GM23338 (cell line): ENCODE data around the gene RAB31. TPM values are rescaled to one million over a fixed set of nuclear protein-coding genes. Genes with fewer than 3 reads are reported as not detected.

Experiments
- ATAC-seq: fragments of 200-7000 bp; cut with Tn5 transposase; 3 replicates; pipeline ENCODE4 v1.9.1; 2020
- DNase-seq: peaks from one replicate; pipeline ENCODE4 v3.0.0-alpha.2; 2015; ENCODE audit warnings: low spot score
- H2AFZ ChIP-seq: fragments of 200-600 bp; sonication (generic); 2 replicates; pipeline ENCODE4 v1.8.0; 2016; ENCODE audit warnings: antibody characterized with exemption, mild to moderate bottlenecking, moderate library complexity
- H3F3A ChIP-seq: fragments of 200-600 bp; sonication (generic); replicated peaks from 2 replicates; pipeline ENCODE4 v1.8.0; 2017; ENCODE audit warnings: antibody characterized with exemption, mixed run types, low read depth
- H3K27ac ChIP-seq: fragments of 200-600 bp; sonication (generic); 2 replicates; pipeline ENCODE4 v1.6.1; 2016; ENCODE audit warnings: low read depth
- H3K27me3 ChIP-seq: fragments of 200-600 bp; sonication (generic); 2 replicates; pipeline ENCODE4 v1.8.0; 2016; ENCODE audit warnings: mild to moderate bottlenecking, mixed run types, moderate library complexity; ENCODE audit not compliant: insufficient read depth
- H3K36me3 ChIP-seq: fragments of 200-600 bp; sonication (generic); 2 replicates; pipeline ENCODE4 v1.8.0; 2016; ENCODE audit warnings: mild to moderate bottlenecking; ENCODE audit not compliant: insufficient read depth
- H3K4me1 ChIP-seq: fragments of 200-600 bp; sonication (generic); 2 replicates; pipeline ENCODE4 v1.8.0; 2016; ENCODE audit warnings: mild to moderate bottlenecking, moderate library complexity; ENCODE audit not compliant: insufficient read depth
- H3K4me2 ChIP-seq: fragments of 200-600 bp; sonication (generic); 2 replicates; pipeline ENCODE4 v1.7.1; 2017; ENCODE audit warnings: mixed run types
- H3K4me3 ChIP-seq: fragments of 200-600 bp; sonication (generic); 2 replicates; pipeline ENCODE4 v1.6.1; 2016; ENCODE audit warnings: mixed run types
- H3K79me2 ChIP-seq: fragments of 200-600 bp; sonication (generic); replicated peaks from 2 replicates; pipeline ENCODE4 v1.8.0; 2017; ENCODE audit warnings: mild to moderate bottlenecking; ENCODE audit not compliant: insufficient read depth
- H3K9me2 ChIP-seq: fragments of 200-600 bp; sonication (generic); 2 replicates; pipeline ENCODE4 v1.8.0; 2017; ENCODE audit not compliant: insufficient read depth
- H4K20me1 ChIP-seq: fragments of 200-600 bp; sonication (generic); replicated peaks from 2 replicates; pipeline ENCODE4 v1.8.0; 2017; ENCODE audit warnings: mild to moderate bottlenecking; ENCODE audit not compliant: insufficient read depth
- H3K27ac Mint-ChIP-seq: 2 replicates; pipeline ENCODE4 v1.8.0; 2020; ENCODE audit warnings: inconsistent platforms, mild to moderate bottlenecking, moderate library complexity, mixed read lengths
- H3K27me3 Mint-ChIP-seq: 3 replicates; pipeline ENCODE4 v1.8.0; 2022; ENCODE audit warnings: low read depth, mild to moderate bottlenecking, moderate library complexity, mixed read lengths, inconsistent platforms; ENCODE audit not compliant: insufficient read depth, poor library complexity
- H3K36me3 Mint-ChIP-seq: 3 replicates; pipeline ENCODE4 v1.8.0; 2021; ENCODE audit warnings: low read depth, mild to moderate bottlenecking, inconsistent platforms, moderate library complexity, mixed read lengths
- H3K4me1 Mint-ChIP-seq: 3 replicates; pipeline ENCODE4 v1.8.0; 2020; ENCODE audit warnings: mild to moderate bottlenecking, inconsistent platforms, mixed read lengths
- H3K4me3 Mint-ChIP-seq: 3 replicates; pipeline ENCODE4 v1.8.0; 2021; ENCODE audit warnings: moderate library complexity, mild to moderate bottlenecking, inconsistent platforms, mixed read lengths
- H3K9me3 Mint-ChIP-seq: 3 replicates; pipeline ENCODE4 v1.8.0; 2020; ENCODE audit warnings: moderate library complexity, mild to moderate bottlenecking, inconsistent platforms, mixed read lengths
- CREB1 ChIP-seq: fragments of 250-450 bp; sonication (Bioruptor Pico); IDR thresholded peaks from 2 replicates; pipeline ENCODE4 v1.5.0; 2020; ENCODE audit warnings: low read depth, mild to moderate bottlenecking, moderate library complexity
- CTCF ChIP-seq, 2 experiments: fragments of 200-600 bp in 1 of 2; sonication (generic) in 1 of 2; conservative IDR thresholded peaks; 2 replicates each; pipeline versions ENCODE4 v1.5.1 to v1.6.1; 2016 to 2017; ENCODE audit warnings: antibody characterized with exemption in 2 of 2, low read depth in 2 of 2, mild to moderate bottlenecking in 2 of 2, moderate library complexity in 1 of 2
- EZH2phosphoT487 ChIP-seq: fragments of 200-600 bp; sonication (generic); IDR thresholded peaks from one replicate; pipeline ENCODE4 v1.8.1; 2018; ENCODE audit warnings: antibody characterized with exemption; ENCODE audit not compliant: unreplicated experiment
- JUNB ChIP-seq: IDR thresholded peaks from one replicate; pipeline ENCODE4 v1.6.1; 2016; ENCODE audit warnings: antibody characterized with exemption; ENCODE audit not compliant: unreplicated experiment
- NANOG ChIP-seq: IDR thresholded peaks from 2 replicates; pipeline ENCODE4 v1.6.1; 2016; ENCODE audit warnings: antibody characterized with exemption, borderline replicate concordance
- POLR2AphosphoS5 ChIP-seq: IDR thresholded peaks from 2 replicates; pipeline ENCODE4 v1.6.1; 2016; ENCODE audit warnings: antibody characterized with exemption, low read depth
- REST ChIP-seq: IDR thresholded peaks from one replicate; pipeline ENCODE4 v1.6.1; 2018; ENCODE audit warnings: antibody characterized with exemption; ENCODE audit not compliant: unreplicated experiment
- STAT1 ChIP-seq: IDR thresholded peaks from one replicate; pipeline ENCODE4 v1.6.1; 2016; ENCODE audit warnings: antibody characterized with exemption; ENCODE audit not compliant: unreplicated experiment
- ZNF114 ChIP-seq: fragments of 250-450 bp; sonication (Bioruptor Pico); IDR thresholded peaks from 2 replicates; pipeline ENCODE4 v1.5.0; 2020; ENCODE audit warnings: mild to moderate bottlenecking, moderate library complexity
- ZNF331 ChIP-seq: fragments of 250-450 bp; sonication (Bioruptor Pico); IDR thresholded peaks from 2 replicates; pipeline ENCODE4 v1.5.0; 2020; ENCODE audit warnings: low read depth, mild to moderate bottlenecking, moderate library complexity
- ZNF462 ChIP-seq: fragments of 250-450 bp; sonication (Bioruptor Pico); IDR thresholded peaks from 2 replicates; pipeline ENCODE4 v1.5.0; 2020; ENCODE audit warnings: mild to moderate bottlenecking, moderate library complexity
- polyA plus RNA-seq: library from polyadenylated mRNA; unstranded; fragments of >200 nt; fragmentation: Nextera tagmentation; extraction: Ambion mirVana; gene quantifications from 2 replicates; pipeline ENCODE4 v1.2.1, GENCODE V29; 2016
- total RNA-seq: library from RNA; depleted of rRNA; stranded (reverse); fragments of >200 nt; shearing (Covaris generic); gene quantifications from 2 replicates; pipeline ENCODE4 v1.2.3, GENCODE V29; 2014

RAB31 gene
- total and polyA plus RNA-seq, 2 experiments from 2014 or later: 33.8 to 46.1 TPM

GRCh38 chr18:9691235-9691634 is 16.9 kb upstream of the RAB31 start (continued):
- no peak for TF ChIP-seq REST
- no peak for TF ChIP-seq STAT1
- TF ChIP-seq NANOG: no peak

GRCh38 chr18:9694174-9694573 is 13.9 kb upstream of the RAB31 start:
- Mint-ChIP-seq H3K27ac (no peak overlapping the region), H3K4me1 (no peaks in the 10 kb centered on the region), H3K27me3 (peaks cover 9% of the 10 kb centered on the region), H3K4me3 (no peak overlapping the region), H3K9me3 (peaks cover 2% of the 10 kb centered on the region; the same call in 1 of the 3 replicates), H3K36me3 (no peaks in the 10 kb centered on the region)
- H3K4me3 ChIP-seq: no peak overlapping the region
- H3K36me3 ChIP-seq: no peaks in the 10 kb centered on the region
- no peak overlapping the region for H3K27ac ChIP-seq
- no peak overlapping the region for H3K4me2 ChIP-seq
- DNase-seq: no peak
- no peak for ATAC-seq
- no peaks in the 10 kb centered on the region for H3K9me2 ChIP-seq
- no peaks in the 10 kb centered on the region for H3K4me1 ChIP-seq
- H3K79me2 ChIP-seq: no peaks in the 10 kb centered on the region
- no peaks in the 10 kb centered on the region for H3K27me3 ChIP-seq
- H3F3A ChIP-seq: no peaks in the 10 kb centered on the region
- no peak overlapping the region for H2AFZ ChIP-seq
- H4K20me1 ChIP-seq: no peaks in the 10 kb centered on the region
- TF ChIP-seq CTCF (conservative IDR thresholded peaks at IDR 0.05; ENCODE audit: low read depth in 2 of 2): no peak
- no peak for TF ChIP-seq JUNB
- TF ChIP-seq ZNF462 (CRISPR knock-in tag): no peak
- no peak for TF ChIP-seq ZNF114
- no peak for TF ChIP-seq POLR2AphosphoS5
- no peak for TF ChIP-seq REST
- TF ChIP-seq EZH2phosphoT487: no peak
- no peak for TF ChIP-seq CREB1 (CRISPR knock-in tag)
- TF ChIP-seq ZNF331 (CRISPR knock-in tag): no peak
- no peak for TF ChIP-seq STAT1
